ENCODE measurements around the gene CACNA2D4. TPM values are rescaled to one million over a fixed set of nuclear protein-coding genes. Genes with fewer than 3 reads are reported as not detected.

CACNA2D4 gene
- total RNA-seq, 1 experiment from 2014 or later = not detected

GRCh38 chr12:1928439-1929121 is 10.1 kb upstream of the CACNA2D4 start:
- intact Hi-C loops (cut with micrococcal nuclease) = no loop called here
- POLR2A ChIA-PET (ENCODE audit: unreplicated experiment) = no interaction called here

DNA sequence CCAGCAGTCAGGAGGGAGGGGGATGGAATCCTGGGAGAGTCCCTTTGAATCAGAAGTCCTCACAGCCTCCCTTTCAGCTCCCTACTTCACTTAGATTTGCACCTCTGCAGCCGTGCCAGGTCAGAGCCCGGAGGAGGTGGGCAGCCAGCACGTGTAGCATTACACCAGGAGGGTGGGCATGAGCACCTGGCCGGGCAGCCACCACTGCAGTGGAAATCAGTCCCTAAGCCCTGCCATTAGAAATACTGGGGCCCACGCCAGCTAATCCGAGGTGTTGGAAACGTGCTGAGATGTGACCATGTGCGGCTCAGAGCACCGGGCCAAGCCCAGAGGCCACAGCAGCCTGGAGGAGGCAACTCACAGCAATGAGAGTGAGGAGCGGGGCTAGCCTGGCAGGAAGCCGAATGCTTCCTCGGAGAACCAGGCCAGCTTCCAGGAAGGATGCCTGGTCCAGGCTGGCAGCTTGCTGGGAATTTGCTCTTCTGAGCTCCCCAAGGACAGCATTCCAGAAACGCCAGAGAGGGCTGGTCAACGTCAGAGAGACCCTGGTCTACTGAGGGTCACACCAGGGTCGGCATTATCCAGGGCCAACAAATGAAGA is 9.4 kb upstream of the CACNA2D4 start:
- POLR2A ChIA-PET (ENCODE audit: unreplicated experiment) = no interaction called here

More at GRCh38 chr12:1928439-1929121, 10.1 kb upstream of the CACNA2D4 start:
- no TSS peak for BruUV-seq (replicated peaks)
- no peak for ATAC-seq
- Histone ChIP-seq H3F3A (ENCODE audit: low read length, unreplicated experiment) (no peaks in the 10 kb centered on the region), H3K79me2 (ENCODE audit: low read length) (no peaks in the 10 kb centered on the region), H3K27me3 (ENCODE audit: low read length) (peaks cover 21% of the 10 kb centered on the region; the same call in 1 of the 2 replicates), H2AFZ (ENCODE audit: low read length) (no peak overlapping the region), H3K4me3 (ENCODE audit: low read length) (no peak overlapping the region), H4K20me1 (ENCODE audit: low read length) (no peaks in the 10 kb centered on the region), H3K4me2 (ENCODE audit: low read length) (no peak overlapping the region), H3K9me2 (replicated peaks; ENCODE audit: low read length) (no peaks in the 10 kb centered on the region), H3K27ac (ENCODE audit: low read length) (no peak overlapping the region), H3K4me1 (ENCODE audit: insufficient read depth, low read length) (no peaks in the 10 kb centered on the region), H3K9ac (ENCODE audit: low read length) (no peak overlapping the region), H3K36me3 (ENCODE audit: low read depth, low read length) (no peaks in the 10 kb centered on the region), H3K9me3 (ENCODE audit: low read length) (no peaks in the 10 kb centered on the region)
- DNase-seq = no peak
- no peak for TF ChIP-seq EZH2phosphoT487 (IDR thresholded peaks at IDR 0.05; ENCODE audit: borderline replicate concordance, low read length)
- TF ChIP-seq EZH2 (IDR thresholded peaks at IDR 0.05; ENCODE audit: low read length, unreplicated experiment) = no peak
- no peak for TF ChIP-seq CTCF (conservative IDR thresholded peaks at IDR 0.05; ENCODE audit: low read depth, low read length)
- CTCF ChIA-PET = interaction anchor here (0.6 kb wide), 1 partner anchor 298 kb away, joined by 3 read pairs; no protein-coding TSS in a partner anchor

More for the DNA sequence above, 9.4 kb upstream of the CACNA2D4 start:
- no peak overlapping the region for H3K27ac ChIP-seq (ENCODE audit: low read length)
- no peaks in the 10 kb centered on the region for H3F3A ChIP-seq (ENCODE audit: low read length, unreplicated experiment)
- BruUV-seq (replicated peaks) = no TSS peak
- H2AFZ ChIP-seq (ENCODE audit: low read length) = no peak overlapping the region
- no peaks in the 10 kb centered on the region for H3K36me3 ChIP-seq (ENCODE audit: low read depth, low read length)
- no peak overlapping the region for H3K4me3 ChIP-seq (ENCODE audit: low read length)
- H3K9me3 ChIP-seq (ENCODE audit: low read length) = no peaks in the 10 kb centered on the region
- TF ChIP-seq EZH2 (IDR thresholded peaks at IDR 0.05; ENCODE audit: low read length, unreplicated experiment) (no peak), EZH2phosphoT487 (IDR thresholded peaks at IDR 0.05; ENCODE audit: borderline replicate concordance, low read length) (no peak), CTCF (conservative IDR thresholded peaks at IDR 0.05; ENCODE audit: low read depth, low read length) (no peak)
- CTCF ChIA-PET = no interaction called here
- DNase-seq = no peak
- intact Hi-C loops (cut with micrococcal nuclease) = no loop called here
- no peak overlapping the region for H3K4me2 ChIP-seq (ENCODE audit: low read length)
- peaks cover 21% of the 10 kb centered on the region; the same call in 1 of the 2 replicates for H3K27me3 ChIP-seq (ENCODE audit: low read length)
- no peak for ATAC-seq
- no peaks in the 10 kb centered on the region for H3K9me2 ChIP-seq (replicated peaks; ENCODE audit: low read length)
- H3K9ac ChIP-seq (ENCODE audit: low read length) = no peak overlapping the region
- H3K79me2 ChIP-seq (ENCODE audit: low read length) = no peaks in the 10 kb centered on the region
- no peaks in the 10 kb centered on the region for H3K4me1 ChIP-seq (ENCODE audit: insufficient read depth, low read length)
- no peaks in the 10 kb centered on the region for H4K20me1 ChIP-seq (ENCODE audit: low read length)
